ENCODE results near the gene FIS1.
A peak's percentile ranks its signal among the peaks of the same experiment; 100 is the strongest.
"Not testable (repeated sequence)": the region's sequence is repeated elsewhere in the genome, so short reads cannot be mapped to it uniquely, and the experiment has no call there.

The FIS1 gene

GRCh38 chr7:101232141-101232850 is 12.6 kb downstream of the FIS1 start:
- DNase-seq, result no peak

- no peak for DNase-seq
Observed at GRCh38 chr7:101231644-101232043, 13.2 kb downstream of the FIS1 start.

- DNase-seq, result no peak
Observed at GRCh38 chr7:101226721-101227120, 18.2 kb downstream of the FIS1 start.

- DNase-seq, result no peak
Observed at GRCh38 chr7:101225650-101226049, 19.2 kb downstream of the FIS1 start.

- no peak for DNase-seq
Observed at GRCh38 chr7:101223528-101223927, 21.4 kb downstream of the FIS1 start.

- no peak for DNase-seq
Observed at GRCh38 chr7:101222275-101222830, 22.5 kb downstream of the FIS1 start.

GRCh38 chr7:101220295-101220694 is 24.6 kb downstream of the FIS1 start:
- no peak for DNase-seq

GRCh38 chr7:101218236-101219125 is 26.4 kb downstream of the FIS1 start:
- no peak for DNase-seq

- peak; percentile 95 for DNase-seq
Observed at GRCh38 chr7:101217388-101218235, 27.3 kb downstream of the FIS1 start, which contains the start of the genes PLOD3 and ZNHIT1. PLOD3 (minus strand) TSS chr7:101217581; CDS start chr7:101217274, 307 bp downstream. ZNHIT1 (plus strand) TSS chr7:101218165; CDS start chr7:101218196, 31 bp downstream.

GRCh38 chr7:101216860-101217387 is 28.0 kb downstream of the FIS1 start:
- DNase-seq, result no peak

GRCh38 chr7:101216001-101216859 is 28.7 kb downstream of the FIS1 start:
- no peak for DNase-seq

- DNase-seq, result no peak
Observed at GRCh38 chr7:101212014-101212413, 32.9 kb downstream of the FIS1 start.

- DNase-seq, result no peak
Observed at GRCh38 chr7:101211501-101211900, 33.4 kb downstream of the FIS1 start.

- no peak for DNase-seq
Observed at GRCh38 chr7:101210143-101210542, 34.7 kb downstream of the FIS1 start.

GRCh38 chr7:101208794-101209193 is 36.1 kb downstream of the FIS1 start:
- DNase-seq, result no peak

GRCh38 chr7:101207459-101207858 is 37.4 kb downstream of the FIS1 start:
- no peak for DNase-seq

- no peak for DNase-seq
Observed at GRCh38 chr7:101206665-101207042, 38.2 kb downstream of the FIS1 start.

- no peak for DNase-seq
Observed at GRCh38 chr7:101205901-101206664, 38.8 kb downstream of the FIS1 start.

- not testable (repeated sequence) for DNase-seq
Observed at GRCh38 chr7:101203740-101204738, 40.8 kb downstream of the FIS1 start.
